ENCODE data around the gene HES4.

The HES4 gene

DNA sequence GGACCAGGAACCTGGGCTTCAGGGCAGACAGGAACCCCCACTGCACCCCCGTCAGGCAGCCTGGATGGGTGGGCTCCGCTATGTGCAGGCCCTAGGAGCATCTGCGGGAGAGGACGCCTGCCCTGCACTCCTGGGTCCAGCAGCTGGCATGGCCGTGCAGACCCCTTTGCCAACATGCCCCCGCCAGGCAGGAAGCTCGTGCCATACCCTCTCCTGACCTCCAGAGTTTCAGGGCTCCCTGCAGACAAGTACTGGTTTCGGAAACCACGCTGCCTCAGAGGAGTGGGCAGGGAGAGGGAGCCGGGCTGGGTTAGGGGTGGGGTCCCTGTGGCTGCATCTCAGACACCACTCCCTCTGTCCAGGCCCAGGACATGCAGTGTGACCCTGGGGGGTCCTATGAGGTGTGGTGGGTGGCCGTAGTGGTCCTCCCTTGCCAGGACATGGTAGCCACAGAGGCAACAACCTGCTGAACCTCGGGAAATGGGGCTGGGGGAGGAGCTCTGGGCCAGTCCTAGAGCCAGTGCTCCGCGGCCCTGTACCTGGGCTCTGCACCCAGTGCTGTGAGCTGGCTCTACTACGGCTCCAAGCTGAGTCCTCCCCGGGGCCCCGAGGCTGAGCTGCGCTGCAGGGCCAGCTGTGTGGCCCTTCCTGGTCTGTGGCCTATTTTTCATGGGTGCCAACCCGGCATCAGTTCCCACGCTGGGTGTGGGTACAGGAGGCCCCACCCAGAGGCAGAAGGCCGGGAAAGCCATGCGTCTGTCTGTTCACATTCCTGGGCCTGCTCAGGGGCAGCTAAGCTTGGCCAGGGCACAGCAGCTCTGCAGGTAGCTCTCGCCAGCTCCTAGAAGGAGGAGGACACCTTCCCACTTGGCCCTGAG lies 32.2 kb downstream of the HES4 start:
- DNase-seq (ENCODE audit: low spot score): no peak

DNA sequence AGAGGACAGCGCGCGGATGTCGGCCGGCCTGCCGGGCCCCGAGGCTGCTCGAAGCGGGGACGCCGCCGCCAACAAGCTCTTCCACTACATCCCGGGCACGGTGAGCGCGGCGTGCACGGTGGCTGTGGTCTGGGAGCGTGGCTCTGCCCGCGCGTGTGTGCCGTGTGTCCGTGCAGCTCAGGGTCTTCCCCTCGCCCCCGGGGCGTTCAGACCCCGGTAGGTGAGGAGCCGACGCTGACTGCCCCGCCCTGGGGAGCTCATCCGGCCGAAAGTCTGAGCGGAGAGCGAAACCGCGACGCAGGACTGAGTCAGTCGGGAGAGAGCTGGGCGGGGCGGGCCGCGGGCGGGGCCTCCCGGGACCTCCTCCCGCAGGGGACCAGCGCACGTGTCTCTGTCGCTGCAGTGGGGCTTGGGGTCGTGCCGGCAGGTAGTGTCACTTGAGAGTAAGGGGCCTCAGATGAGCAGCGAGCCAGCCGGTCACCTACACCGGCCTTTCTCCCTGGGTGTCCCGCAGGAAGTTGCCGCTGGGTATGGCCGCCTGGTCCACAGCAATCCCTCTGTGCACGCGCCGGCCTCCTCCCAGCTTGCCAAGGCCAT lies 33.1 kb downstream of the HES4 start:
- no peak for DNase-seq (ENCODE audit: low spot score)

DNA sequence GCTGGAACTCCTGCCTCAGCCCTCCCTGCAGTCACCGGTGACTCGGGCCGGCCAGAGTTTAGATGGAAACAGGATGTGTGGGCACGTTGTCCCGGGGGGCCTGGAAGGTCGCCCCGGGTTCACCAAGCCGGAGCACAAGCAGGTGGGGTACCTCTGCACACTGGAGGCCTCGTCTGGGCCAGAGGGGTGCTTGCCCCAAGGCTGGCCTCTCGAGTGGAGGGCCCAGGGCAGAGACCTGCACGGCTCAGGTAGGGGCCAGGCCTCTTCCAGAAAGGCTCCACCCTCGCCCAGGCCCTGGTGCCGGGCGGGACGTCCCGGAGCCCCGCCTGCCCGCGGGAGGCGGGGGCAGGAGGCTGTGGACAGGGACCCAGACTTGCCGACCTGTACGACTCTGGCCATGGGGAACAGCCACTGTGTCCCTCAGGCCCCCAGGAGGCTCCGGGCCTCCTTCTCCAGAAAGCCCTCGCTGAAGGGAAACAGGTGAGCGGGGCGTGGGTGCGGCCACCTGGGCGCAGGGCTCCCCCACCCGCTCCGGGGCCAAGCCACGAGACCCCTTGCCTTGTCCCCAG lies 33.7 kb downstream of the HES4 start, which contains the start of gene PLEKHN1:
TSS of gene PLEKHN1 (plus strand) at position 348 of the 569 bp plus-strand sequence. CDS start at position 398, 50 bp downstream.
- no peak for DNase-seq (ENCODE audit: low spot score)

- no peak for DNase-seq (ENCODE audit: low spot score)
These were observed 34.3 kb downstream of the HES4 start for GRCh38 chr1:965526-966134.

- DNase-seq (ENCODE audit: low spot score): no peak
These were observed 35.0 kb downstream of the HES4 start for GRCh38 chr1:964691-965525.

GRCh38 chr1:963746-964525 lies 36.0 kb downstream of the HES4 start:
- DNase-seq (ENCODE audit: low spot score): no peak

DNA sequence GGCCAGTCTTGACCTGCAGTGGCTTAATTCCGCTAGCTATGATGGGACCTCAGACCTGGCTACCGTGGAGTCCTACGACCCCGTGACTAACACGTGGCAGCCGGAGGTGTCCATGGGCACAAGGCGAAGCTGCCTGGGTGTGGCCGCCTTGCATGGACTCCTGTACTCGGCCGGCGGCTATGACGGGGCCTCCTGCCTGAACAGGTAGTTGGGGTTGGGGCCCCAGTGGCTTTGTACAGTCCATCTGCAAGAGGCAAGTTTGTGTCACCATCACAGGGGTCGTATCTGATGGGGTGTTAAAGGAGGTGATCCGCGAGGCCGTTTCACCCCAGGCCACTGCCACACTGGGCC lies 36.6 kb downstream of the HES4 start:
- no peak for DNase-seq (ENCODE audit: low spot score)

- no peak for DNase-seq (ENCODE audit: low spot score)
These were observed 37.3 kb downstream of the HES4 start for GRCh38 chr1:962381-963300.

- no peak for DNase-seq (ENCODE audit: low spot score)
These were observed 38.7 kb downstream of the HES4 start for GRCh38 chr1:961132-961669.

GRCh38 chr1:960363-961131 lies 39.4 kb downstream of the HES4 start, which contains the start of gene KLHL17:
Gene KLHL17 (plus strand): TSS chr1:960584. CDS start chr1:960694, 110 bp downstream.
- DNase-seq (ENCODE audit: low spot score): peak; percentile 64

DNA sequence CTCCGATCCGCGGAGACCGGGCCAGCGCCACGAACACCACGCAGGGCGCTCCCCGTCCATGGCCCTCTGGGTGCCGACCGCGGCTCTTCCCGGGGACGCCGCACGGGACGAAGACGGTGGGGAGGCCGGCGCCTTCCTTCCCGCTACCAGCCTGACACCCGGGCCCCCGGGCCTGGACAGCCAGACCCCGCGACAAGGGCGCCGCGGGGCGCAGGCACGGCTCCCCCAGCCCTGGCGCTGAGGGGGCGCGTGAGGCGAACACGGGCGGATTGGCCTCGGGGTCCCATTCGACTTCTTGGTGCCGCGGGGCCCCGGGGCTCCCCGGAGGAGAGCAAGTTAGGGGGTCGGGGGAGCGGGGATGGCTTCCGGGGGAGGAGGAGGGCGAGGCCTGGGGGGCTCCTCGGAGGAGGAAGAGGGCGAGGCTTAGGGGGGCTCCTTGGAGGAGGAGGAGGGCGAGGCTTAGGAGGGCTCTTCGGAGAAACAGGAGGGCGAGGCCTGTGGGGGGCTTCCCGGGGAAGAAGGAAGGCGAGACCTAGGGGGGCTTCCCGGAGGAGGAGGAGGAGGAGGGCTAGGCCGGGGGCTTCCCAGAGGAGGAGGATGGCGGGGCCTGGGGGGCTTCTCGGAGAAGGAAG lies 40.0 kb downstream of the HES4 start:
- DNase-seq (ENCODE audit: low spot score): no peak

GRCh38 chr1:958823-959730 lies 40.8 kb downstream of the HES4 start, which contains the start of gene NOC2L:
Gene NOC2L (minus strand): TSS chr1:959256. CDS start chr1:959240, 16 bp downstream.
- DNase-seq (ENCODE audit: low spot score): peak; percentile 69

GRCh38 chr1:956636-957035 lies 43.3 kb downstream of the HES4 start:
- no peak for DNase-seq (ENCODE audit: low spot score)

- DNase-seq (ENCODE audit: low spot score): no peak
These were observed 44.4 kb downstream of the HES4 start for GRCh38 chr1:955474-955873.

DNA sequence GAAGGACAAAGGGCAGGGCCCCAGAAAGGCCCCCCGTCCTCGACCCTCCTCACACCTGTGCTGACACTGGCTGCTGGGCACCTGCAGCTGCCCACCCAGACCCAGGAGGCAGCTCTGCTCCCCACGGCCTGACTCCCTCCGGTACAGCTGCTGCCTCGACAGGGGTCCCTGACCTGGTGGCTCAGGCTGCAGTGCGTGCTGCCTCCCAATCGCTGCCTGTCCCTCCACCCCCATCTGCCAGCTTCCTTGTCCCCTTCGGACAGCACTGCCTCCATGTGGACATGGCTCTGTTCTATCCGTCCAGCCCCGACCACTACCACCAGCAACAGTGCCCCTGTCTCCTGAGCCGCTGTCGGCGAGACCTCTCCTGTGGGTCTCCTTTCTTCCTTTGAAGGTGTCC lies 45.0 kb downstream of the HES4 start:
- DNase-seq (ENCODE audit: low spot score): no peak

GRCh38 chr1:953524-954320 lies 46.2 kb downstream of the HES4 start:
- no peak for DNase-seq (ENCODE audit: low spot score)
